H1 (cell line): Measurements from ENCODE around the gene SMARCA4. TPM values are rescaled to one million over a fixed set of nuclear protein-coding genes. Genes with fewer than 3 reads are reported as not detected.

Experiments
- CTCF ChIA-PET: fragments of 300-600 bp; sonication (Branson Sonifier 250); formaldehyde crosslinking; loops from one replicate; lab custom pipeline; 2021; ENCODE audit not compliant: partially characterized antibody; lab: Charles Lee
- POLR2A ChIA-PET: fragments of 300-600 bp; sonication (Branson Sonifier 250); formaldehyde crosslinking; loops from one replicate; lab custom pipeline; 2021; ENCODE audit warnings: inconsistent platforms; ENCODE audit not compliant: partially characterized antibody; lab: Charles Lee
- DNase-seq, 2 experiments: peaks; one replicate each; pipeline versions ENCODE4 v3.0.0 to v3.0.0-alpha.2; 2010 to 2022; ENCODE audit warnings: low spot score in 2 of 2, low read depth in 1 of 2, mixed read lengths in 1 of 2
- FAIRE-seq: peaks from 2 replicates; lab custom pipeline; 2011; peaks lifted over from hg19 to GRCh38; lab: Jason Lieb, UNC
- H2AFZ ChIP-seq: 2 replicates; pipeline ENCODE4 v1.8.1; 2012; ENCODE audit warnings: low read length, inconsistent platforms
- H2AK5ac ChIP-seq: 2 replicates; pipeline ENCODE4 v1.6.1; 2013; ENCODE audit warnings: low read depth, low read length
- H2BK120ac ChIP-seq: replicated peaks from 2 replicates; pipeline ENCODE3; 2013; ENCODE audit warnings: low read depth, low read length, inconsistent platforms
- H2BK12ac ChIP-seq: 2 replicates; pipeline ENCODE4 v1.6.1; 2013; ENCODE audit warnings: low read depth, low read length
- H2BK15ac ChIP-seq: 2 replicates; pipeline ENCODE4 v1.6.1; 2013; ENCODE audit warnings: low read length
- H2BK20ac ChIP-seq: 2 replicates; pipeline ENCODE4 v1.6.1; 2013; ENCODE audit warnings: low read length
- H2BK5ac ChIP-seq: 2 replicates; pipeline ENCODE4 v1.6.1; 2013; ENCODE audit warnings: low read depth, low read length
- H3K14ac ChIP-seq: 2 replicates; pipeline ENCODE4 v1.6.1; 2013; ENCODE audit warnings: inconsistent platforms; ENCODE audit not compliant: insufficient read length
- H3K18ac ChIP-seq: 2 replicates; pipeline ENCODE4 v1.6.1; 2013; ENCODE audit warnings: low read length; ENCODE audit errors: extremely low read depth
- H3K23ac ChIP-seq: 2 replicates; pipeline ENCODE4 v1.6.1; 2013; ENCODE audit warnings: inconsistent platforms; ENCODE audit not compliant: insufficient read length
- H3K23me2 ChIP-seq: 2 replicates; pipeline ENCODE4 v1.6.1; 2013; ENCODE audit warnings: low read depth, low read length
- H3K27ac ChIP-seq: 2 replicates; pipeline ENCODE4 v1.6.1; 2011; ENCODE audit warnings: low read depth, low read length, inconsistent platforms
- H3K27me3 ChIP-seq, 4 experiments: replicated peaks in 1 of 4; 1 replicate in 1 of 4; 2 replicates in 3 of 4; pipeline versions ENCODE4 v1.6.1 to v1.8.1; 2011 to 2013; ENCODE audit warnings: low read length in 3 of 4, mild to moderate bottlenecking in 3 of 4, inconsistent platforms in 2 of 4, mixed read lengths in 2 of 4, moderate library complexity in 1 of 4; ENCODE audit not compliant: control insufficient read depth in 3 of 4, insufficient read depth in 3 of 4; ENCODE audit errors: extremely low read depth in 1 of 4
- H3K36me3 ChIP-seq, 4 experiments: 2 replicates each; pipeline versions ENCODE4 v1.6.1 to v1.8.1; 2011 to 2013; ENCODE audit warnings: mild to moderate bottlenecking in 4 of 4, low read length in 3 of 4, moderate library complexity in 2 of 4, control low read depth in 1 of 4, inconsistent platforms in 1 of 4; ENCODE audit not compliant: insufficient read depth in 4 of 4, control insufficient read depth in 2 of 4
- H3K4ac ChIP-seq: replicated peaks from 2 replicates; pipeline ENCODE3; 2013; ENCODE audit warnings: low read length, low read depth, mixed read lengths, inconsistent platforms; ENCODE audit not compliant: insufficient read length
- H3K4me1 ChIP-seq, 4 experiments: replicated peaks in 1 of 4; 1 replicate in 1 of 4; 2 replicates in 3 of 4; pipeline versions ENCODE4 v1.6.1 to v1.8.1; 2011 to 2013; ENCODE audit warnings: low read length in 3 of 4, inconsistent platforms in 2 of 4, mixed read lengths in 1 of 4; ENCODE audit not compliant: insufficient read depth in 4 of 4, control insufficient read depth in 3 of 4
- H3K4me2 ChIP-seq, 2 experiments: 2 replicates each; pipeline versions ENCODE4 v1.6.1 to v1.8.1; 2011 to 2013; ENCODE audit warnings: low read depth in 2 of 2, low read length in 2 of 2, control low read depth in 1 of 2, inconsistent platforms in 1 of 2, mild to moderate bottlenecking in 1 of 2; ENCODE audit not compliant: insufficient read depth in 1 of 2
- H3K4me3 ChIP-seq, 4 experiments: fragments of 200-600, 300-600 bp in 1 of 4; sonication (generic), shearing (Covaris generic), sonication (Bioruptor Twin) in 1 of 4; 2 replicates each; pipeline versions ENCODE4 v1.5.1 to v1.8.1; 2011 to 2016; ENCODE audit warnings: low read length in 4 of 4, low read depth in 3 of 4, control low read depth in 2 of 4, inconsistent platforms in 2 of 4, mild to moderate bottlenecking in 2 of 4, mixed read lengths in 1 of 4, moderate library complexity in 1 of 4; ENCODE audit not compliant: insufficient read depth in 2 of 4; ENCODE audit errors: extremely low read depth in 1 of 4
- H3K56ac ChIP-seq: replicated peaks from 2 replicates; pipeline ENCODE3; 2013; ENCODE audit warnings: low read depth, mild to moderate bottlenecking, mixed read lengths, low read length, inconsistent platforms; ENCODE audit not compliant: insufficient read length
- H3K79me1 ChIP-seq: 2 replicates; pipeline ENCODE4 v1.6.1; 2013; ENCODE audit warnings: low read depth, low read length, control low read depth
- H3K79me2 ChIP-seq, 2 experiments: 2 replicates each; pipeline versions ENCODE4 v1.6.1 to v1.8.1; 2012 to 2013; ENCODE audit warnings: low read length in 2 of 2, mild to moderate bottlenecking in 2 of 2, inconsistent platforms in 1 of 2; ENCODE audit not compliant: insufficient read depth in 2 of 2, control insufficient read depth in 1 of 2
- H3K9ac ChIP-seq, 4 experiments: replicated peaks in 1 of 4; 1 replicate in 1 of 4; 2 replicates in 3 of 4; pipeline versions ENCODE4 v1.6.1 to v1.8.1; 2011 to 2013; ENCODE audit warnings: low read depth in 3 of 4, low read length in 3 of 4, control low read depth in 2 of 4, mild to moderate bottlenecking in 2 of 4, moderate library complexity in 2 of 4, inconsistent platforms in 1 of 4; ENCODE audit errors: extremely low read depth in 1 of 4
- H3K9me3 ChIP-seq, 2 experiments: 2 replicates each; pipeline versions ENCODE4 v1.6.1 to v1.8.1; 2012 to 2013; ENCODE audit warnings: mild to moderate bottlenecking in 2 of 2, moderate library complexity in 2 of 2, control low read depth in 1 of 2, inconsistent platforms in 1 of 2, low read depth in 1 of 2, low read length in 1 of 2, mixed read lengths in 1 of 2; ENCODE audit not compliant: insufficient read depth in 2 of 2
- H4K20me1 ChIP-seq, 2 experiments: replicated peaks in 1 of 2; 2 replicates each; pipeline versions ENCODE3 to v1.8.1; 2011 to 2013; ENCODE audit warnings: inconsistent platforms in 2 of 2, low read length in 2 of 2, mild to moderate bottlenecking in 1 of 2; ENCODE audit not compliant: insufficient read depth in 2 of 2, control insufficient read depth in 1 of 2
- H4K5ac ChIP-seq: 2 replicates; pipeline ENCODE4 v1.6.1; 2013; ENCODE audit warnings: low read length, low read depth, mixed read lengths, inconsistent platforms; ENCODE audit not compliant: insufficient read length
- H4K8ac ChIP-seq: 2 replicates; pipeline ENCODE4 v1.8.0; 2013; ENCODE audit warnings: mild to moderate bottlenecking, moderate library complexity, low read length, inconsistent platforms; ENCODE audit not compliant: insufficient read depth; ENCODE audit errors: extremely low read depth
- H4K91ac ChIP-seq: replicated peaks from 2 replicates; pipeline ENCODE3; 2013; ENCODE audit warnings: low read length, mixed read lengths, inconsistent platforms; ENCODE audit not compliant: insufficient read length
- ATF3 ChIP-seq: IDR thresholded peaks from 2 replicates; pipeline ENCODE4 v1.6.1; 2011; ENCODE audit warnings: low read depth, mild to moderate bottlenecking, low read length; ENCODE audit not compliant: insufficient read depth
- EGR1 ChIP-seq: IDR thresholded peaks from 2 replicates; pipeline ENCODE4 v1.6.1; 2011; ENCODE audit warnings: low read depth, low read length, borderline replicate concordance
- NANOG ChIP-seq: IDR thresholded peaks from 2 replicates; pipeline ENCODE4 v1.6.1; 2011; ENCODE audit warnings: low read length, low read depth, mild to moderate bottlenecking, inconsistent platforms; ENCODE audit not compliant: insufficient read depth, poor library complexity, severe bottlenecking
- TCF12 ChIP-seq: IDR thresholded peaks from 2 replicates; pipeline ENCODE4 v1.6.1; 2011; ENCODE audit warnings: low read depth, mild to moderate bottlenecking, low read length
- WGBS, 2 experiments: shearing (Covaris generic) in 1 of 2; methylation state at CpG; one replicate each; pipeline versions ENCODE4 v1.1.6 to v1.1.7; 2013 to 2015; ENCODE audit warnings: low lambda C conversion rate in 2 of 2, mixed read lengths in 2 of 2, inconsistent platforms in 1 of 2, low coverage in 1 of 2, missing lambda C conversion rate in 1 of 2; ENCODE audit not compliant: insufficient replicate concordance in 2 of 2, insufficient coverage in 1 of 2, insufficient read length in 1 of 2; ENCODE audit errors: extremely low coverage in 1 of 2, missing lambda C conversion rate in 1 of 2; 5-methylcytosine and 5-hydroxymethylcytosine counted together
- polyA plus RNA-seq, 7 experiments: library from polyadenylated mRNA; depleted of rRNA in 3 of 7; stranded (reverse) in 5 of 7; unstranded in 2 of 7; fragments of >200 nt in 5 of 7; fragments of 200-250 nt in 2 of 7; gene quantifications; 1 replicate in 5 of 7; 2 replicates in 1 of 7; 4 replicates in 1 of 7; pipeline versions ENCODE4 v1.2.1 to v1.2.3, GENCODE V29; 2011 to 2013; ENCODE audit warnings: missing spikeins in 2 of 7, mixed read lengths in 2 of 7
- total RNA-seq: library from RNA; stranded (reverse); fragmentation: NEBNext Ultra II Directional; extraction: Animal tissue kit (Norgen Biotek cat#: 25700); gene quantifications from 2 replicates; pipeline ENCODE4 v1.2.1, GENCODE V29; 2021

SMARCA4 gene
- total and polyA plus RNA-seq, 2 of the 8 experiments (the other 6 are each of a cell fraction or from before 2014, with no cell fraction given), result 86.4 to 263 TPM

GRCh38 chr19:11020423-11020822, 59.6 kb downstream of the SMARCA4 start:
- Histone ChIP-seq H3K79me2 (no peaks in the 10 kb centered on the region; a peak in 1 of 4 replicates), H2BK12ac (no peak overlapping the region), H3K4me3 (no peak overlapping the region), H3K56ac (no peak overlapping the region), H3K18ac (no peak overlapping the region), H3K27me3 (no peaks in the 10 kb centered on the region), H2BK15ac (no peak overlapping the region), H3K23me2 (no peaks in the 10 kb centered on the region), H2AK5ac (no peak overlapping the region), H3K14ac (no peak overlapping the region), H4K91ac (no peak overlapping the region), H4K5ac (no peak overlapping the region), H4K8ac (no peak overlapping the region), H2BK120ac (no peak overlapping the region), H4K20me1 (peaks cover 7 to 13% of the 10 kb centered on the region in 2 experiments), H3K4me1 (no peaks in the 10 kb centered on the region), H3K9ac (no peak overlapping the region), H3K23ac (no peak overlapping the region), H3K9me3 (no peaks in the 10 kb centered on the region), H3K4me2 (no peak overlapping the region), H2BK20ac (no peak overlapping the region), H3K36me3 (peaks cover 52 to 87% (median 79%) of the 10 kb centered on the region in 4 experiments), H2BK5ac (no peak overlapping the region), H2AFZ (no peak overlapping the region), H3K27ac (no peak overlapping the region), H3K79me1 (no peaks in the 10 kb centered on the region; the same call in none of the 2 replicates), H3K4ac (no peak overlapping the region)
- TF ChIP-seq EGR1, result no peak
- no peak for TF ChIP-seq NANOG
- no peak for TF ChIP-seq ATF3
- no peak for TF ChIP-seq TCF12
- 93% methylated on average over 6 of the region's 6 CpGs; no CpG with 5 or more reads in 1 of the 2 experiments for WGBS, 2 experiments
- FAIRE-seq (no peak), DNase-seq (no peak)
- CTCF ChIA-PET, result interaction anchor here (0.6 to 2.2 kb wide), 5 partner anchors 9 to 127 kb away, joined by 3 to 10 read pairs (median 5); no protein-coding TSS in a partner anchor
- POLR2A ChIA-PET, result interaction anchor here (0.6 to 1.8 kb wide), 4 partner anchors 12 to 346 kb away, joined by 3 read pairs; no protein-coding TSS in a partner anchor
